GM12878 (cell line): ENCODE results near the gene FAM170A. TPM values are rescaled to one million over a fixed set of nuclear protein-coding genes. Genes with fewer than 3 reads are reported as not detected.
A peak's percentile ranks its signal among the peaks of the same experiment; 100 is the strongest.

Source experiments
- ATAC-seq: fragments of 200-7000 bp; cut with Tn5 transposase; 3 replicates; pipeline ENCODE4 v1.9.1; 2020; ENCODE audit warnings: mild to moderate bottlenecking, moderate library complexity
- BruUV-seq: library from RNA; stranded (reverse); fragments of 400-500 nt; replicated peaks from 2 replicates; lab custom pipeline; 2021; lab: Mats Ljungman, UMichigan
- CTCF ChIA-PET: fragments of 300-600 bp; sonication (Branson Sonifier 250); formaldehyde crosslinking; extraction: SDS; loops from one replicate; lab custom pipeline; 2021; ENCODE audit warnings: inconsistent platforms; lab: Yijun Ruan, JAX
- POLR2A ChIA-PET: fragments of 350-600 bp; formaldehyde crosslinking; extraction: SDS; loops from one replicate; lab custom pipeline; 2021; ENCODE audit warnings: inconsistent platforms; lab: Charles Lee
- RAD21 ChIA-PET: fragments of 300-600 bp; sonication (Branson Sonifier 250); formaldehyde crosslinking; loops from one replicate; lab custom pipeline; 2023; ENCODE audit warnings: antibody characterized with exemption; ENCODE audit not compliant: unreplicated experiment; lab: Charles Lee
- SMC1A ChIA-PET: fragments of 300-600 bp; sonication (Branson Sonifier 250); formaldehyde crosslinking; loops from one replicate; lab custom pipeline; 2023; ENCODE audit not compliant: unreplicated experiment, uncharacterized antibody; lab: Charles Lee
- DNase-seq: peaks from one replicate; pipeline ENCODE4 v3.0.0-alpha.2; 2011; ENCODE audit warnings: low read depth, low spot score
- FAIRE-seq: peaks from 3 replicates; lab custom pipeline; 2011; peaks lifted over from hg19 to GRCh38; lab: Jason Lieb, UNC
- H2AFZ ChIP-seq: 2 replicates; pipeline ENCODE4 v1.6.0; 2011; ENCODE audit warnings: low read depth, low read length, control low read depth; ENCODE audit not compliant: control insufficient read depth
- H3K27ac ChIP-seq: 2 replicates; pipeline ENCODE4 v1.5.1; 2011; ENCODE audit warnings: control low read depth; ENCODE audit not compliant: control insufficient read depth, insufficient read depth
- H3K27me3 ChIP-seq, 2 experiments: replicated peaks in 1 of 2; 2 replicates each; pipeline versions ENCODE4 v1.6.0 to v1.6.1; 2011; ENCODE audit warnings: low read length in 1 of 2; ENCODE audit not compliant: control insufficient read depth in 2 of 2, insufficient read depth in 2 of 2
- H3K36me3 ChIP-seq, 2 experiments: 2 replicates each; pipeline ENCODE4 v1.5.1; 2011; ENCODE audit warnings: low read length in 1 of 2; ENCODE audit not compliant: control insufficient read depth in 2 of 2, insufficient read depth in 2 of 2
- H3K4me1 ChIP-seq: 2 replicates; pipeline ENCODE4 v1.6.1; 2011; ENCODE audit warnings: mild to moderate bottlenecking, low read length, moderate library complexity, mixed read lengths; ENCODE audit not compliant: control insufficient read depth, insufficient read depth
- H3K4me2 ChIP-seq: 2 replicates; pipeline ENCODE4 v1.6.0; 2011; ENCODE audit warnings: control low read depth; ENCODE audit not compliant: control insufficient read depth, insufficient read depth
- H3K4me3 ChIP-seq: fragments of 200-600 bp; sonication (generic); 2 replicates; pipeline ENCODE4 v1.5.1; 2016
- H3K79me2 ChIP-seq: 2 replicates; pipeline ENCODE4 v1.6.0; 2011; ENCODE audit warnings: low read length; ENCODE audit not compliant: control insufficient read depth, insufficient read depth
- H3K9ac ChIP-seq: 2 replicates; pipeline ENCODE4 v1.8.0; 2011; ENCODE audit warnings: low read length, control low read depth, mixed read lengths; ENCODE audit not compliant: control insufficient read depth, insufficient read depth
- H3K9me3 ChIP-seq: replicated peaks from 3 replicates; pipeline ENCODE4 v1.5.1; 2011; ENCODE audit warnings: mild to moderate bottlenecking, low read length; ENCODE audit not compliant: control insufficient read depth, insufficient read depth
- H4K20me1 ChIP-seq: 2 replicates; pipeline ENCODE4 v1.6.0; 2011; ENCODE audit not compliant: control insufficient read depth, insufficient read depth
- BHLHE40 ChIP-seq, 2 experiments: fragments of 450-650 bp in 1 of 2; IDR thresholded peaks; 2 replicates each; pipeline ENCODE4 v1.6.1; 2011 to 2017; ENCODE audit warnings: low read depth in 2 of 2, borderline replicate concordance in 1 of 2, improper control_type of control experiment in 1 of 2, low read length in 1 of 2, mild to moderate bottlenecking in 1 of 2
- CHD1 ChIP-seq: IDR thresholded peaks from 2 replicates; pipeline ENCODE4 v1.6.1; 2012; ENCODE audit warnings: low read depth, low read length, improper control_type of control experiment
- E2F8 ChIP-seq: fragments of 450-650 bp; IDR thresholded peaks from 2 replicates; pipeline ENCODE4 v1.6.1; 2018; ENCODE audit warnings: mild to moderate bottlenecking, low read depth, moderate library complexity; ENCODE audit not compliant: partially characterized antibody
- FOXM1 ChIP-seq: IDR thresholded peaks from 2 replicates; pipeline ENCODE4 v1.6.1; 2012; ENCODE audit warnings: low read depth, mild to moderate bottlenecking, inconsistent platforms, low read length, moderate library complexity
- JUND ChIP-seq: IDR thresholded peaks from 2 replicates; pipeline ENCODE4 v1.6.1; 2012; ENCODE audit warnings: low read depth, mild to moderate bottlenecking, low read length, improper control_type of control experiment, moderate library complexity
- KDM1A ChIP-seq: fragments of 200-600 bp; sonication (generic); IDR thresholded peaks from 2 replicates; pipeline ENCODE4 v1.6.1; 2016; ENCODE audit warnings: borderline replicate concordance
- MAX ChIP-seq: IDR thresholded peaks from 2 replicates; pipeline ENCODE4 v1.6.1; 2012; ENCODE audit warnings: low read depth, low read length, improper control_type of control experiment
- MEF2B ChIP-seq: fragments of 450-650 bp; IDR thresholded peaks from 2 replicates; pipeline ENCODE4 v1.6.1; 2018; ENCODE audit warnings: mild to moderate bottlenecking, moderate library complexity; ENCODE audit not compliant: partially characterized antibody, poor library complexity, severe bottlenecking
- MTA2 ChIP-seq: fragments of 450-650 bp; IDR thresholded peaks from 2 replicates; pipeline ENCODE4 v1.6.1; 2016; ENCODE audit warnings: low read depth, mild to moderate bottlenecking, moderate library complexity
- MYC ChIP-seq: IDR thresholded peaks from 2 replicates; pipeline ENCODE4 v1.6.1; 2011; ENCODE audit warnings: mild to moderate bottlenecking, low read length, moderate library complexity, inconsistent platforms; ENCODE audit not compliant: insufficient read depth, insufficient replicate concordance, insufficient read length, severe bottlenecking
- SMAD1 ChIP-seq: fragments of 450-650 bp; IDR thresholded peaks from 2 replicates; pipeline ENCODE4 v1.6.1; 2018; ENCODE audit warnings: mild to moderate bottlenecking, low read depth; ENCODE audit not compliant: partially characterized antibody
- SREBF1 ChIP-seq: IDR thresholded peaks from 2 replicates; pipeline ENCODE4 v1.6.1; 2012; ENCODE audit warnings: mild to moderate bottlenecking, low read length
- ZNF592 ChIP-seq: fragments of 450-650 bp; IDR thresholded peaks from 2 replicates; pipeline ENCODE4 v1.6.1; 2017; ENCODE audit warnings: mild to moderate bottlenecking, moderate library complexity
- WGBS: methylation state at CpG from one replicate; pipeline ENCODE4 v1.1.6; 2016; ENCODE audit warnings: low lambda C conversion rate; ENCODE audit not compliant: insufficient replicate concordance, insufficient coverage; ENCODE audit errors: missing lambda C conversion rate; 5-methylcytosine and 5-hydroxymethylcytosine counted together
- in situ Hi-C: fragments of 300-500 bp; cut with MboI; formaldehyde crosslinking; loops from 9 replicates; pipeline ENCODE4 v1.14.3; 2018; ENCODE audit warnings: mixed read lengths
- intact Hi-C: fragments of 100-400 bp; cut with micrococcal nuclease; formaldehyde crosslinking; loops from one replicate; pipeline ENCODE4 v1.14.2; 2022; ENCODE audit not compliant: unreplicated experiment
- polyA plus RNA-seq, 11 experiments: library from polyadenylated mRNA; depleted of rRNA in 4 of 11; unstranded in 6 of 11; stranded (reverse) in 5 of 11; fragments of >200 nt; fragmentation: Nextera tagmentation in 4 of 11; fragmentation: Illumina TruSeq in 1 of 11; extraction: Ambion mirVana in 4 of 11; extraction: Trizol in 1 of 11; gene quantifications; 1 replicate in 1 of 11; 2 replicates in 10 of 11; pipeline versions ENCODE4 v1.2.1 to v1.2.3, GENCODE V29; 2011 to 2016; ENCODE audit warnings: inconsistent platforms in 2 of 11, missing spikeins in 2 of 11, low read depth in 1 of 11
- total RNA-seq, 4 experiments: library from RNA; depleted of rRNA in 3 of 4; stranded (reverse); fragments of >200 nt in 3 of 4; fragmentation: Illumina TruSeq in 1 of 4; extraction: Trizol in 1 of 4; gene quantifications; 2 replicates each; pipeline versions ENCODE4 v1.2.1 to v1.2.3, GENCODE V29; 2013 to 2021

The FAM170A gene
- total and polyA plus RNA-seq, 10 of the 15 experiments (the other 5 are each of a cell fraction or from before 2014, with no cell fraction given): not detected

- TF ChIP-seq BHLHE40 (IDR thresholded peaks at IDR 0.05; ENCODE audit: borderline replicate concordance in 1 of 2, low read depth in 2 of 2, low read length in 1 of 2) (0 out of 4 replicates have a peak, but pooled peaks of 1 of the 2 experiments have one; percentile 21), MAX (no peak), MYC (no peak), SMAD1 (no peak), KDM1A (no peak), SREBF1 (no peak), MEF2B (peak; percentile 61), JUND (no peak)
These were observed 45.7 kb upstream of the FAM170A start (continued) for GRCh38 chr5:119583684-119584083.

GRCh38 chr5:119596046-119596445, 33.3 kb upstream of the FAM170A start:
- ChIA-PET RAD21 (no interaction called here), POLR2A (no interaction called here), CTCF (interaction anchor here (1.5 kb wide), 1 partner anchor 13 kb away, joined by 4 read pairs; no protein-coding TSS in a partner anchor), SMC1A (interaction anchor here (1.0 to 1.8 kb wide), 4 partner anchors 14 to 48 kb away, joined by 3 to 4 read pairs (median 4); no protein-coding TSS in a partner anchor)
- no peak overlapping the region for H3K9ac ChIP-seq
- H3K27me3 ChIP-seq: no peaks in the 10 kb centered on the region
- H3K36me3 ChIP-seq: no peaks in the 10 kb centered on the region
- H3K4me2 ChIP-seq: no peak overlapping the region
- no TSS peak for BruUV-seq
- in situ Hi-C loops: no loop called here
- H3K9me3 ChIP-seq: no peaks in the 10 kb centered on the region; the same call in 2 of the 3 replicates
- H3K79me2 ChIP-seq: no peaks in the 10 kb centered on the region
- 0% methylated on average over 1 of the region's 1 CpG for WGBS
- H3K27ac ChIP-seq: no peak overlapping the region
- no peaks in the 10 kb centered on the region for H4K20me1 ChIP-seq
- intact Hi-C loops: no loop called here
- DNase-seq (no peak), ATAC-seq (no peak), FAIRE-seq (no peak)
- H3K4me3 ChIP-seq: no peak overlapping the region
- H3K4me1 ChIP-seq: no peaks in the 10 kb centered on the region
- H2AFZ ChIP-seq: no peak overlapping the region
- TF ChIP-seq CHD1 (no peak), FOXM1 (no peak), MTA2 (no peak), ZNF592 (no peak), E2F8 (no peak)
